Activated T-cell treated with anti-CD3 and anti-CD28 coated beads, Interleukin-2, amount 50 U/mL, for 4 hours (primary cell): ENCODE data around the gene NDUFB8. TPM values are rescaled to one million over a fixed set of nuclear protein-coding genes. Genes with fewer than 3 reads are reported as not detected.

Experiments
- ATAC-seq, 2 donors: fragments of 200-7000 bp; cut with Tn5 transposase; one replicate each; pipeline ENCODE4 v1.10.0; 2021
- DNase-seq: peaks from one replicate; pipeline ENCODE4 v3.0.0-alpha.2; 2020
- H3K27me3 Mint-ChIP-seq: one replicate; pipeline ENCODE4 v1.8.0; 2021; ENCODE audit warnings: low read depth, mixed read lengths
- H3K36me3 Mint-ChIP-seq: one replicate; pipeline ENCODE4 v1.8.0; 2022; ENCODE audit warnings: mixed read lengths; ENCODE audit not compliant: insufficient read depth
- H3K4me1 Mint-ChIP-seq: one replicate; pipeline ENCODE4 v1.8.0; 2021; ENCODE audit warnings: low read depth, mixed read lengths
- H3K4me3 Mint-ChIP-seq: one replicate; pipeline ENCODE4 v1.8.0; 2021; ENCODE audit warnings: mild to moderate bottlenecking, moderate library complexity, mixed read lengths
- H3K9me3 Mint-ChIP-seq: one replicate; pipeline ENCODE4 v1.8.0; 2021; ENCODE audit warnings: mixed read lengths
- total RNA-seq, 3 donors: library from RNA; stranded (reverse); gene quantifications; one replicate each; pipeline ENCODE4 v1.2.1, GENCODE V29; 2021

The NDUFB8 gene
- total RNA-seq, 3 donors from 2014 or later = 261 to 286 (median 280) TPM

DNA sequence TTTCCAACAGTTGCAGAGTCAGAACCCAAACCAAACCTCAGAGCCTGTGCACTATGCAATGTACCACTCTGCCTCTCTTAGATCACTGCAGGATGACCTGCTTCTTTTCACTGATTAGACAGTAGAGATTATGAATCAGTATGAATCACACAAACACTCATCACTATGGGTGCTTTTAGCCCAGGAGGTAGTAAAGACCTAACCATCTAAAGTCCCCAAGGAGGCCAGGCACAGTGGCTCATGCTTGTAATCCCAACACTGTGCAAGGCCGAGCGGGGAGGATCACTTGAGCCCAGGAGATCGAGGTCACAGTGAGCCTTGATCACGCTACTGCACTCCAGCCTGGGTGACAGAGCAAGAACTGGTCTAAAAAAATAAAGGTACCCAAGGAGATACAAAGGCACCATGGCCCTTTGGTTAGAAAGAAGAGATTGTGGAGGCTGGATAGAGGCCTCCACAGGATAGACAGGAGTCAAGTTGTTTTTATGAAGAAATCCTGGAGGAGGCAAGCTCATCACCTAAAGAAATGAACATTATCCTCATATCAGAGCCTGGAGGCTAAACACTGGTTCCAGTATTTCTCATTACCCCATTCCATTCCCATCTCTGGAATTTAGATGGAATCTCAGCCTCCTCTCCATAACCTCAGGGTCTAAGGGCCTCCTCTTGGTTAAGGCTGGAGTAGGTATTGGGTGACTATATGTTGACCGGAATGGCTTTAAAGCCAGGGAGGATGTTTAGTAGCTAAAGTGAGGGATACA is 22.9 kb downstream of the NDUFB8 start:
- H3K4me1 Mint-ChIP-seq = peaks cover 57% of the 10 kb centered on the region
- peak; percentile 61 to 66 for ATAC-seq
- H3K36me3 Mint-ChIP-seq = peaks cover 29% of the 10 kb centered on the region
- no peak for DNase-seq
- H3K27me3 Mint-ChIP-seq = no peaks in the 10 kb centered on the region
- H3K4me3 Mint-ChIP-seq = peak overlapping the region; percentile 37
- no peaks in the 10 kb centered on the region for H3K9me3 Mint-ChIP-seq

DNA sequence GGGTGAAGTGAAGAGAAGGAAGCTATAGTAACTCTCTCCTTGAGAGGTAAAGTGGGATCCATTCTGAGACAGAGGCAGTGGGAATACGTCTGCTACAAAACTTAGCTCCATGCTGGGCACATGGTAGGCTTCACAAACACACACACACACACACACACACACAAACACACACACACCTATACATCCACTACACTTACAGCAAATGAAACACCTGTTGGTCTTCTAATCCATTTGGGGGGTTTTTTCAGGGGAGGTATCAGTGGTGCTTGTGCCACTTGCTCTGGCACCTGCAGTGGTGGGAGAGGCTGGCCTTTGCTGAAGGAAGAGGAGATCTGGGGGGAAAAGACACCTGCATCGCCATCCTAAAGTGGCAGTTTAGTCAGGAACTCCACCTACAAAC is 24.5 kb downstream of the NDUFB8 start:
- ATAC-seq = no peak
- Mint-ChIP-seq H3K4me3 (no peak overlapping the region), H3K9me3 (no peaks in the 10 kb centered on the region), H3K4me1 (peaks cover 41% of the 10 kb centered on the region), H3K36me3 (peaks cover 38% of the 10 kb centered on the region), H3K27me3 (no peaks in the 10 kb centered on the region)
- no peak for DNase-seq

DNA sequence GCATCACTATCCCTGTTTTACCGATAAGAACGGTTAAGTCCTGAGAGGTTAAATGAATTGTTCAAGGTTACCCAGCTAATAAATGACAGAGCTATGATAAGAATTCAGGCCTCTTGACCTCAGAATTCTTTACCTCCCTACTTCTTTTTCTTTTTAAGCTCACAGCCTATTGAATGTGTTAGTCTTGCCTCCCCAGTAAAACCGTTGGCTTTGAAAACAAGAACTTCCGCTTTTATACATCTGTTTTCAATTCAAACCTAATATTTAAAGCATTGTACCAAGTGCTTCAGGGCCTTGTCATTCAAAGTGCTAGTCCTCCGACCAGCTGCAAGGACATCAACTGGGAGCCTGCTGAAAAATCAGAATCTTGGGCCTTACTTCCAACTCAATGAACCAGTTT is 25.6 kb downstream of the NDUFB8 start:
- ATAC-seq (no peak), DNase-seq (no peak)
- Mint-ChIP-seq H3K4me3 (no peak overlapping the region), H3K36me3 (peaks cover 46% of the 10 kb centered on the region), H3K9me3 (no peaks in the 10 kb centered on the region), H3K4me1 (peaks cover 30% of the 10 kb centered on the region), H3K27me3 (no peaks in the 10 kb centered on the region)

DNA sequence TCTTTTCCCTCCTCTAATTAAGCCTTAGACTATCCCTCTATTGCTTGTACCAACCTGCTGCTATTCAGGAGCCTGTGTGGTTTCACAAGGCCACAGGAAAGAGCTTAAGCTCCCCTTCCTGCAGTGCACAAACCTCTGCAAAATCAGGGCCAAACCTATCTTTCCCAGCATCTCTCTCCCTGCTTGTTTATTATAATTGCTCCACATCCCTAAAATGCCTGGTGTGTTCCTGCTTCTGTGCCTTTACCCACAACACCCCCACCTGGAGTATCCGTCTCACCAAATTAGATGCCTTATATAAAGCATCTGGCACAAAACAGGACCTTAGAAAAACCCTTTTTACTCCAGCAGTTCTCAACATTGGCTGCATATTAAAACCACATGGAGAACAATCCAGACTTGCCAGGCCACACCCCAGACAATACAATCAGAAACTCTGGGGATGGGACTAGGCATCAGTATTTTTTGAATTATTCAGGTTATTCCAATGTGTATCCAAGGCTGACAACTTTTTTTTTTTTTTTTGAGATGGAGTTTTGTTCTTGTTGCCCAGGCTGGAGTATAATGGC is 26.7 kb downstream of the NDUFB8 start:
- Mint-ChIP-seq H3K9me3 (no peaks in the 10 kb centered on the region), H3K27me3 (no peaks in the 10 kb centered on the region), H3K36me3 (peaks cover 52% of the 10 kb centered on the region), H3K4me1 (peaks cover 20% of the 10 kb centered on the region), H3K4me3 (no peak overlapping the region)
- no peak for ATAC-seq
- no peak for DNase-seq

DNA sequence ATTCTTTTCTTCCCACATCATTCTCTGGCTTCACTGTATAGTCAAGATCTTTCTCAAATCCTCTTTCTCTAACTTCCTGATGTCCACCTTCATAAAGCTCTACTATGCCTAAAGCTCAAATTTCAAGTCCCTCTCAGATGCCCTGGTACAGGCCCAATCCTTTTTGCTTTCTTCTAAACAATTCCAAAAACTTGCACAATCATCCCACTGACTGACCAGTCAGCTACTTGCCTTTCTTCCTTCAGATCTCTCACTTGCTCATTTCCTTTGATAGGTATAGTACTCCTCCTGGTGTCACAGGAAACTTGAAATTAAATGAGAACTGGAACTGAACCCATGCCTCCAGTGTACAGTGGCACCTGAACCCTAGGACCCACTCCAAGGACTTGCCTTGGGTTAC is 28.2 kb downstream of the NDUFB8 start:
- DNase-seq = no peak
- Mint-ChIP-seq H3K4me1 (peaks cover 6% of the 10 kb centered on the region), H3K4me3 (no peak overlapping the region), H3K9me3 (no peaks in the 10 kb centered on the region), H3K27me3 (no peaks in the 10 kb centered on the region), H3K36me3 (peaks cover 52% of the 10 kb centered on the region)
- ATAC-seq = no peak

DNA sequence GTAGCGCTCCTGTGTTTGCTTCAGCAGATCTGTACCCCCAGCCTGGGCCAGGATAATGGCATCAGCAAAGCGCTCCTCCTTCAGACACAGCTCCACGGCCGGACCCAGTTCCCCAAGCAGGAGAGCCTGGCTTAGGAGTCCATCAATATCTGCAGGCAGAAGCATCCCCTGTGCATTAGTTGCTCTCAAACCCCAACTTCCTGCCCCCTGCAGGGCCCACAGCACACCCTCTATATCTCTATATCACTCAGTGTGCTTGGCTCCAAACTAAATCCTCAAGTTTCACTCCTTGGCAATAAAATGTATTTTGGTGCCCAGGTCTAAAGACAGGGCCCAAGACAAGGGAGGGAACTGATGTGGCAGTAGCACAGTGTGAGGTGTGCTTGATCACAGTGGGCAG is 31.6 kb downstream of the NDUFB8 start:
- Mint-ChIP-seq H3K9me3 (no peaks in the 10 kb centered on the region), H3K4me3 (no peak overlapping the region), H3K36me3 (peaks cover 47% of the 10 kb centered on the region), H3K4me1 (no peaks in the 10 kb centered on the region), H3K27me3 (no peaks in the 10 kb centered on the region)
- no peak for DNase-seq
- no peak for ATAC-seq

DNA sequence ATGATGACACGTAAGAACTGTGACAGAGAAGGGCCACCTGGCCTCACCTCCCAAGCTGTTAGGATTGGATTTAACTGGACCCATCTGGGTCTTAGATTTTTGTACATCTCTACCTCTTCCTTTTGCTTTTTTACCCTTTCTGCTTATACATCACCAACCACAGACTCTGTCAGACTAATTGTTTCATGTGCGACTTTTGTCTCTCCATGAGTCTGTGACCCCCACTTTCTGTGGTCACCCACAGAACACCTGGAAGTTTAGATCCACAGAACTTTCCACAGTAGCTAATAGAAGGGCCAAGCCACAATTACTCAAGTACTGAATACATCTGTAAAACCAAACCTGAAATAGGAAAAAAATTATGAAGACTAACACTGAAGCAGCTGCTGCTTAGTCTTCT is 33.1 kb downstream of the NDUFB8 start:
- DNase-seq = no peak
- H3K9me3 Mint-ChIP-seq = no peaks in the 10 kb centered on the region
- no peak for ATAC-seq
- H3K36me3 Mint-ChIP-seq = peaks cover 46% of the 10 kb centered on the region
- no peak overlapping the region for H3K4me3 Mint-ChIP-seq
- no peaks in the 10 kb centered on the region for H3K27me3 Mint-ChIP-seq
- H3K4me1 Mint-ChIP-seq = no peaks in the 10 kb centered on the region

DNA sequence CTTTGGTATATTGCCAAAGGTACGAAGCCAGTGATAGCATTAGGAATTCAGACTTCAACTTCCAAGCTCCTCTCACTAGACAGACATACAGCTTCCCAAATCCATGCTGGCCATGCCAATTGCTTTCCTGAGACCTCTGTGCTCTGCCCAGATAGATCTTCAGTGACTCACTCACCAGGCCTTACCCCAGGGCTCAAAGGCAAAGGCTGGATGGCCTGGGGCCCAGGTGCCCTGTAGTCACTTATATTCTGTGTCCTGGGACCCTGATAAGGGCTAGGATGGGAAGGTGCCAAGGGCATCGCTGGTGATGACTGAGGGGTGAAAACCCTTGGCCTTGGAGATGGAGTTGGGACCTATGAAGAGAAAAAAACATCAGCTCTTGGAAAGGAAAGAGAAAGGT is 39.1 kb downstream of the NDUFB8 start:
- peaks cover 25% of the 10 kb centered on the region for H3K36me3 Mint-ChIP-seq
- no peak for ATAC-seq
- no peak overlapping the region for H3K4me3 Mint-ChIP-seq
- no peaks in the 10 kb centered on the region for H3K4me1 Mint-ChIP-seq
- no peaks in the 10 kb centered on the region for H3K27me3 Mint-ChIP-seq
- H3K9me3 Mint-ChIP-seq = no peaks in the 10 kb centered on the region
- no peak for DNase-seq

DNA sequence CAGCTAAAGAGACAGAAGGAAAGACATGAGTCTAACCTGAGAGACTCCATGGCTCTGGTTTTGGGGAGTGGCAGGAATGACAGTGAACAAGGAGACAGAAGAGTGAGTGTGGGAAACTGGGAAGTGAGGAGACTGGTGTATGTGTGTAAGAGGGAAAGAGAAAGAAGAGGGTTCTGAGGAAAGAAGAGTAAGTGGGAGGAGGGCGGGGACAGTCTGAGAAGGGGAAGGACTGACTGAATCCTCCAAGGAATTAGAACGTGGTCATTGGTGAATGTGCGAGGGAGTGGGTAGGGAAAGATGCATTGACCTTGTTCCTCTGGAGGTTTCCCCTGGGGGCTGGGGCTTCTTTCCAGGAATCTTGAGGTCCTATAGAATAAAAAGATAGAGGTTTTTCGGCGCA is 40.3 kb downstream of the NDUFB8 start:
- Mint-ChIP-seq H3K9me3 (no peaks in the 10 kb centered on the region), H3K27me3 (no peaks in the 10 kb centered on the region), H3K4me1 (no peaks in the 10 kb centered on the region), H3K36me3 (peaks cover 24% of the 10 kb centered on the region), H3K4me3 (no peak overlapping the region)
- DNase-seq (no peak), ATAC-seq (no peak)

DNA sequence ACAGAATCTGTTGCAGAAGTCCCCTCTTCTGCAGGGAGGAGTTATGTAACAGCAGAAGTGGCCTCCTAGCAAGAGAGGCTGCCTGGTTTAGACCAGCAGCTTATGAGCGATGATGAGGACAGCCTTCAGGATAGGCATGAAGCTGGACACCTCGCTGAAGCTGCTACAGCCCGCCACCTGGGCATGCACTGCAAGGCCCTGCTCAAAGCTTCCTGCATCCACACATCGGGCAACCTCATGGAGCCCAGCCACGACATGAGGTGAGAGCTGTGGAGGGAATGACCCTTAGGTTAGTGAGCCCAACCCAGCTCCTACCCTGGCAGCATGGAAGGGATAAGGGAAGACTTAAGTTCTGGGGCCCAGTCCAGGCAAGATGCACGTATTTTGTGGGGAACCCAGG is 42.1 kb downstream of the NDUFB8 start:
- H3K36me3 Mint-ChIP-seq = peaks cover 16% of the 10 kb centered on the region
- H3K27me3 Mint-ChIP-seq = no peaks in the 10 kb centered on the region
- no peak for ATAC-seq
- H3K4me3 Mint-ChIP-seq = no peak overlapping the region
- DNase-seq = no peak
- peaks cover 9% of the 10 kb centered on the region for H3K4me1 Mint-ChIP-seq
- no peaks in the 10 kb centered on the region for H3K9me3 Mint-ChIP-seq

DNA sequence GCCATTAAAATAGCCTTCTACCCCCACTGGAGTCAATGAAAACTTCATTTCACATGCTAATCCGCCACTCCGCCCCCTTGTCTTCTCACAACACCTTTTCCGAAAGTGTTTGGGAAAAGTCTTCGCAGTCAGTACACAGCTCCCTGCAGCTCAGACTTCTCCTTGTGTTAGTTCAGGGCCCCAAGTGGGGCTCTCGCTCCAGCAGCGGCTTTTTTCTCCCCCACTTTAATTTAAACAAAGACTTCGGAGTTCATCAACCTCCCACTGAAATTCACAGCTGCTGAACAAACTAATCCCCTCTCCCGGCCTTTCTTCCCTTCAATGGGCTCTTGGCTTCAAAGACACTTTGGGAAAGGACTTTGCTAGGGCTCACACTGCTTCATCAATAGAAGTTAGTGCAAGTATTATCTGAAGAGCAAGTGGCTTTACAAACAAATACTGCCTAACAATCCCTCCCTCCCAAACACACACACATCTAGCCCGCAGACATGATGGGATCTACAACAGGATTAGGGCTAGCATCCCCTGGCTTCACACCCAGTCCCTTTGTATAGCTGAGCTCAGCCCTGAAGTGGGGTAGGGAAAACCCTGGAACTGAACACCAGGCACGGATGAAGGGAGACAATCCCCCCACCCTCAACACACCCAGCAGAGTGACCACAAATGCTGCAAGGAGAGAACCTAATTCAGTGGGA is 43.7 kb downstream of the NDUFB8 start:
- Mint-ChIP-seq H3K4me3 (no peak overlapping the region), H3K27me3 (peaks cover 3% of the 10 kb centered on the region), H3K9me3 (no peaks in the 10 kb centered on the region), H3K36me3 (peaks cover 15% of the 10 kb centered on the region), H3K4me1 (peaks cover 16% of the 10 kb centered on the region)
- DNase-seq = no peak
- ATAC-seq = no peak

DNA sequence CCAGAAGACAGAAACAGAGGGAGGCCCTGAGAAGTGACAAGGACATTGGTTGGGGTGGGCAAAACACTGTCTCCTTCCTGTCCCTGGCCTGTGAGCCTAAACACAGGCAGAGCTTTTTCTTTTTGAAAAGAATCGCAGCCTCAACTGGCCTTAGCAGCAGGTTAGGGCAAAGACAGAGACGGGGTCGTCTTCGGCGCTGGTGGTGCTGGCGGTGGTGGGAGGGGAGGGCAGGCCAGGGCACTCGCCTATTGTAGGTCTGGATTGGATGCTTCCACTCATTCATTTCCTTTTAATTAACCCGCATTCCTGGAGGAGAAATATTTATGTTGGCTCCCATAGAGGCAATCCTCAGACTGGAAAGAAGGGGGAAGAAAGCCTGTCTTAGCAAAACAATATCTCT is 44.3 kb downstream of the NDUFB8 start:
- H3K4me3 Mint-ChIP-seq = no peak overlapping the region
- no peaks in the 10 kb centered on the region for H3K9me3 Mint-ChIP-seq
- H3K36me3 Mint-ChIP-seq = peaks cover 12% of the 10 kb centered on the region
- DNase-seq = no peak
- peaks cover 16% of the 10 kb centered on the region for H3K4me1 Mint-ChIP-seq
- H3K27me3 Mint-ChIP-seq = peaks cover 6% of the 10 kb centered on the region
- no peak for ATAC-seq

DNA sequence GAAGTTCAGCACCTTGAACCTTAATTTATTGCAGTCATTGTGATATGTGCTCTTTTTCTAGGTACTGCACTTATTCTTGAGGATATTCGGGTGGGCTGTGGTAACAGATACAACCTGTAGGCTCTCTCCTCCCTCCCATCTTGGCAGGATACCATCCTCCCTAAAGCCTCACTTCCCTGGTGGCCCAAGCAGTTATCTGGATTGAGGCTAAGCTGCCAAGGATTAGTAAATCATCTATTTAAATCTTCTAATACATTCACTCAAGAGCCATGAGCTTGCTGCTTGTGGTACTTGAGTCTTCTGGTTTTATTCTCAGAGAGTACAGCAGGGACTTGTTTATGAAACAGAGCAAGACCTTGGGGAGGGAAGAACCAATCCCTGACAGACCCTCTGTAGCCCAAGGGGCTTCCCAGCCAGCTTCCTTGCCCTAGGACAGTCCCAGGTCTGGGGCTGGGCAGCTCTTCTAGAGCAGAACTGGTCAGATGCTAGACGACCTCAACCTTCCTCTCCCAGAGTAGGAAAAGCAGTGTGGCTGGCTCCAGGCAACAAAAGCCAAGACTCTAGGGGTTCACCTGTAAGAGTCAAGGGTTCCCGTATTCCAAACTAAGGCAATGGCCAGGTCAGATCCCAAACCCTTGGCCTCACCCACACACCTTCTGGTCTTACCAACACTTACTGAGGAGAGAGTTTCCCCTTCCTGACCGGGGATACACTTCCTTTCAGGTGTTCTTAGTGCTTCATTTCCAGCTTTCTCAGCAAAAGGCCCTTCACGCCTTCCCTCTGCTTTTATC is 45.6 kb downstream of the NDUFB8 start:
- Mint-ChIP-seq H3K27me3 (peaks cover 17% of the 10 kb centered on the region), H3K4me1 (peaks cover 16% of the 10 kb centered on the region), H3K36me3 (peaks cover 4% of the 10 kb centered on the region), H3K4me3 (no peak overlapping the region), H3K9me3 (no peaks in the 10 kb centered on the region)
- ATAC-seq = no peak
- DNase-seq = no peak

DNA sequence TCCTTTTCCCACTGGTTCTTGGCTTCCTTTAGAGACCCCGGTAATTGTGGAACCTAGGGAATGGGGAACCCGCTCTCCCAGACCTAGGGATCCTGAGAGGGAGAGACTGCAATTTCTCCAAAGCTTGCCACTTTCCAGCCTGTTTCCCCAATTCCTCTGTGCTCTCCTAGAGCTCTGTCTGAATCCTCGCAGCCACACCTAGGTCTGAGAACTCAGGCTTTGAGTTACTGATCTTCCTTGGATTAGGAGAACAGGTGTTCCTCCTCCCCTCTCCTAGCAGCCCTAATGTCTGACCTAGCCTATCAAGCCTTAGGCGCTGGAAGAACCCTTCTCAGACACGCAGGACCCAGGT is 46.9 kb downstream of the NDUFB8 start:
- H3K4me3 Mint-ChIP-seq = peak overlapping the region; percentile 82
- peaks cover 2% of the 10 kb centered on the region for H3K36me3 Mint-ChIP-seq
- peaks cover 16% of the 10 kb centered on the region for H3K4me1 Mint-ChIP-seq
- H3K9me3 Mint-ChIP-seq = no peaks in the 10 kb centered on the region
- H3K27me3 Mint-ChIP-seq = peaks cover 28% of the 10 kb centered on the region
- no peak for ATAC-seq
- DNase-seq = no peak
